Measurements from ENCODE around the gene KRTCAP3.

KRTCAP3 gene

GRCh38 chr2:27464443-27464842 lies 22.3 kb downstream of the KRTCAP3 start:
- Histone ChIP-seq H3K79me2 (ENCODE audit: insufficient read depth, low read length) (no peaks in the 10 kb centered on the region), H3K9me2 (replicated peaks; ENCODE audit: insufficient read depth, low read length) (no peaks in the 10 kb centered on the region), H3K9me3 (ENCODE audit: insufficient read depth, low read length) (no peaks in the 10 kb centered on the region), H2AFZ (ENCODE audit: low read depth, low read length, severe bottlenecking) (no peak overlapping the region), H3F3A (ENCODE audit: insufficient read depth) (no peaks in the 10 kb centered on the region), H3K36me3 (ENCODE audit: low read length) (no peaks in the 10 kb centered on the region), H3K9ac (ENCODE audit: low read length) (no peak overlapping the region), H3K4me2 (ENCODE audit: low read depth, low read length, poor library complexity, severe bottlenecking) (no peak overlapping the region), H3K4me3 (ENCODE audit: insufficient read depth, low read length, poor library complexity, severe bottlenecking) (no peak overlapping the region), H3K27me3 (ENCODE audit: low read length) (no peaks in the 10 kb centered on the region), H3K27ac (ENCODE audit: low read depth, low read length) (no peak overlapping the region), H4K20me1 (ENCODE audit: low read depth, low read length) (no peaks in the 10 kb centered on the region)
- TF ChIP-seq EZH2phosphoT487 (conservative IDR thresholded peaks at IDR 0.05; ENCODE audit: low read length), result no peak
- TF ChIP-seq CTCF (IDR thresholded peaks at IDR 0.05; ENCODE audit: insufficient read depth, low read length, poor library complexity, severe bottlenecking), result no peak

GRCh38 chr2:27471961-27472360 lies 29.8 kb downstream of the KRTCAP3 start:
- Histone ChIP-seq H3K9me2 (replicated peaks; ENCODE audit: insufficient read depth, low read length) (no peaks in the 10 kb centered on the region), H3K9me3 (ENCODE audit: insufficient read depth, low read length) (no peaks in the 10 kb centered on the region), H3K27ac (ENCODE audit: low read depth, low read length) (no peak overlapping the region), H3F3A (ENCODE audit: insufficient read depth) (no peaks in the 10 kb centered on the region), H4K20me1 (ENCODE audit: low read depth, low read length) (no peaks in the 10 kb centered on the region), H3K4me2 (ENCODE audit: low read depth, low read length, poor library complexity, severe bottlenecking) (no peak overlapping the region), H3K9ac (ENCODE audit: low read length) (no peak overlapping the region), H3K79me2 (ENCODE audit: insufficient read depth, low read length) (no peaks in the 10 kb centered on the region), H3K36me3 (ENCODE audit: low read length) (no peaks in the 10 kb centered on the region), H3K27me3 (ENCODE audit: low read length) (no peaks in the 10 kb centered on the region), H3K4me3 (ENCODE audit: insufficient read depth, low read length, poor library complexity, severe bottlenecking) (no peak overlapping the region), H2AFZ (ENCODE audit: low read depth, low read length, severe bottlenecking) (no peak overlapping the region)
- TF ChIP-seq CTCF (IDR thresholded peaks at IDR 0.05; ENCODE audit: insufficient read depth, low read length, poor library complexity, severe bottlenecking), result no peak
- no peak for TF ChIP-seq EZH2phosphoT487 (conservative IDR thresholded peaks at IDR 0.05; ENCODE audit: low read length)

GRCh38 chr2:27485496-27485895 lies 43.3 kb downstream of the KRTCAP3 start:
- H3K4me3 ChIP-seq (ENCODE audit: insufficient read depth, low read length, poor library complexity, severe bottlenecking), result no peak overlapping the region
- no peak overlapping the region for H2AFZ ChIP-seq (ENCODE audit: low read depth, low read length, severe bottlenecking)
- no peak overlapping the region for H3K27ac ChIP-seq (ENCODE audit: low read depth, low read length)
- no peaks in the 10 kb centered on the region for H3F3A ChIP-seq (ENCODE audit: insufficient read depth)
- H4K20me1 ChIP-seq (ENCODE audit: low read depth, low read length), result no peaks in the 10 kb centered on the region
- no peaks in the 10 kb centered on the region for H3K9me3 ChIP-seq (ENCODE audit: insufficient read depth, low read length)
- no peaks in the 10 kb centered on the region for H3K9me2 ChIP-seq (replicated peaks; ENCODE audit: insufficient read depth, low read length)
- H3K79me2 ChIP-seq (ENCODE audit: insufficient read depth, low read length), result no peaks in the 10 kb centered on the region
- no peak overlapping the region for H3K4me2 ChIP-seq (ENCODE audit: low read depth, low read length, poor library complexity, severe bottlenecking)
- H3K9ac ChIP-seq (ENCODE audit: low read length), result no peak overlapping the region
- no peaks in the 10 kb centered on the region for H3K27me3 ChIP-seq (ENCODE audit: low read length)
- TF ChIP-seq CTCF (IDR thresholded peaks at IDR 0.05; ENCODE audit: insufficient read depth, low read length, poor library complexity, severe bottlenecking) (no peak), EZH2phosphoT487 (conservative IDR thresholded peaks at IDR 0.05; ENCODE audit: low read length) (no peak)
- no peaks in the 10 kb centered on the region for H3K36me3 ChIP-seq (ENCODE audit: low read length)

Data from SU-DHL-6 (cell line).